Measurements from ENCODE around the gene RNF141.

RNF141 gene

GRCh38 chr11:10561947-10562346 lies 21.0 kb upstream of the RNF141 start:
- no peak for DNase-seq (ENCODE audit: low read depth in 1 of 2, low spot score in 1 of 2)

GRCh38 chr11:10561043-10561818 lies 20.2 kb upstream of the RNF141 start:
- no peak for DNase-seq (ENCODE audit: low read depth in 1 of 2, low spot score in 1 of 2)

DNA sequence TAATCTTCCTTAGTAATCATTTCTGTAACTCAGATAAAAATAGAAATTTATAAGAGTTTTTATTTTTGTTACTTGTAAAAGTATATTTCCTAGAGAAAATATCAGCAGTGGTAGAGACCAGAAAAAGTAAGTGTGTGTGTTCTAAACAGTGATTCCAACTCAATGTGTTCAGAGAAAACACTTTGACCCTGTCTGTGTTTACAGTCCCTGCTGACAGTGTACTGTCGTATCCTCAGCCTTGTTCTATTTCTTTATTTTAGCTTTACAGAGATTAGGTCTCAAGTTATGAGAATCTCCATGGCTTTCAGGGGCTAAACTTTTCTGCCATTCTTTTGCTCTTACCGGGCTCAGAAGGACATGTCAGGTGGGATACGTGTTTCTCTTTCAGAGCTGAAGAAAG lies 17.3 kb upstream of the RNF141 start:
- DNase-seq (ENCODE audit: low read depth in 1 of 2, low spot score in 1 of 2): no peak

DNA sequence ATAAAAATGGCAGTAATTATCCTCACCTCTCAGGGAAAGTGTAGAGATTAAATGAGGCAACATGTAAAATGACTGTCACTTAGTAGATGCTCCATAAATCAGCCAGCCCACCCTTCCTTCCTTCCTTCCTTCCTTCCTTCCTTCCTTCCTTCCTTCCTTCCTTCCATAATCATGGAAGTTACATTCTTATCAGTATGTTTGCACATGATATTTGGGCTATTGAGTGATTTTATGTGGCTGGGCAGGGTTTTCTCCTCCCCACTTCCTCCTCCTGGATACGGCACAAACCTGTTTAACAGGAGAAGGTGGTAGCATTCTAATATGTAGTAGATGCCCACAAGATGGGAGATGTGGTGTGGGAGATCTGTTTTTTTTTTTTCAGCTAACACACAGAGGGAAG lies 15.6 kb upstream of the RNF141 start:
- no peak for DNase-seq (ENCODE audit: low read depth in 1 of 2, low spot score in 1 of 2)

DNA sequence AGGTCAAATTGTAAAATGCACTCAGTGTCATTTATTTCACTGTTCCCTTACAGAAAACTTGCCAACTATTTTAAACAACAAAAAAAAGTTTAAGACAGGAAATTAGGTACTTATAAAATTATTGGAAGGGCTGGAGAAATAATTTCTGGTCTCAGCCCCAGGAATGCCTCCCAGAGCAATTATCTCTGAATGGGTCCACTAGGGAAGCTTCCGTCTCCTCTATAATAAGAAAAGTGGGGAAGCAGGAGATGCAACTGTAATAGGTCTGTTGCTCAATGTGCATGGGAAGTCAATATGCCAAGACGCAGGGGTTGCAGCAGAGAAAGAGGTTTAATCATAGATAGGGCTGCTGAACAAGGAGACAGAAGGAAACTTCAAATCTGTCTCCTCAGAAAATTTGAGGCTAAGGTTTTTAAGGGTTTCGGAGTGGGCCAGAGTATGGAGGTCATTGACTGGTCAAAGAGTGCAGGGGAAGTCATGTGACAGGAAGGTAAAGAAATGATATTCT lies 10.9 kb upstream of the RNF141 start:
- DNase-seq (ENCODE audit: low read depth in 1 of 2, low spot score in 1 of 2): no peak

DNA sequence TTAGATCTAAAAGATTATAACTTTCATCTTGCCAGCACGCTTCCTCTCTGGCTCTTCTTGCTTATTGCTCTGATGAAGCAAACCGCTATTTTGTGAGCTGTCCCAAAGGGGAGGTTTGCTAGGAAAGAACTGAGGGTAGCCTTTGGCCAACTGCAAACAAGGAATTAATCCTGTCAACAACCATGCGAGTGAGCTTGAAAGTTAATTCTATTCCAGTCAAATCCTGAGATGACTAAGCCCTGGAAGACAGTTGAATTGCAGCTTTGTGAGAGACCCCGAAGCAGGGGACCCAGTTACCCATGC lies 10.3 kb upstream of the RNF141 start:
- DNase-seq (ENCODE audit: low read depth in 1 of 2, low spot score in 1 of 2): no peak

- no peak for DNase-seq (ENCODE audit: low read depth in 1 of 2, low spot score in 1 of 2)
Measured at GRCh38 chr11:10550503-10551289, 9.7 kb upstream of the RNF141 start.

GRCh38 chr11:10544491-10545465 lies 3.8 kb upstream of the RNF141 start:
- DNase-seq (ENCODE audit: low read depth in 1 of 2, low spot score in 1 of 2): no peak

GRCh38 chr11:10543782-10544181 lies 2.8 kb upstream of the RNF141 start:
- no peak for DNase-seq (ENCODE audit: low read depth in 1 of 2, low spot score in 1 of 2)

DNA sequence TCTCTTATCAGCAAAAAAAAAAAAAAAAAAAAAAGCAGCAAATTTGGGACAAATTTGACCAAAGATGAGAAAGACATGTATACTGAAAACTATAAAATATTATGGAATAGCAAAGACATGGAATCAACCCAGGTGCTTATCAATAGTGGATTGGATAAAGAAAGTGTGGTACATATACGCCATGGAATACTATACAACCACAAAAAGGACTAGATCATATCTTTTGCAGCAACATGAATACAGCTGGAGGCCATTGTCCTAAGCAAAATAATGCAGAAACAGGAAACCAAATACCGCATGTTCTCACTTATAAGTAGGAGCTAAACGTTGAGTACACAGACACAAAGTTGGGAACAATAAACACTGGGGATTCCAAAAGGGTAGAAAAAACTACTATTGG lies 1.8 kb upstream of the RNF141 start:
- DNase-seq (ENCODE audit: low read depth in 1 of 2, low spot score in 1 of 2): no peak

DNA sequence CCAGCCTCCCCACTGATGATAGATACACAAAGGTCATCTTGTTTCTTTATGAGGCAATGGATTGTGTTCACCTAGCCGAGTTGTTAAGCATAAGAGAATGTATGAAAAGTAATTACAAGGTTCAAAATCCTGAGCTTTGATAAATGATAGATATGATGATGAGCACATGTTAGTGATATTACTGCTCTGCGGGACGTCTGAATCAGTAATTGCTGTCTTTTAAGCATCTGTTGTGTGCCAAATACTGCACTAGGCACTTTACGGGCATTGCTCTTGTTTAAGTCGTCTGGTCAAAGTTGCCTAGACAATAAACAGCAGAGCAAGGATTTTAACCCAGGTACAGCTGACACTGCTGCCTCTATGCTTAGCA lies 559 bp upstream of the RNF141 start:
- no peak for DNase-seq (ENCODE audit: low read depth in 1 of 2, low spot score in 1 of 2)

GRCh38 chr11:10540546-10540914 lies 457 bp downstream of the RNF141 start:
- no peak for DNase-seq (ENCODE audit: low read depth in 1 of 2, low spot score in 1 of 2)

DNA sequence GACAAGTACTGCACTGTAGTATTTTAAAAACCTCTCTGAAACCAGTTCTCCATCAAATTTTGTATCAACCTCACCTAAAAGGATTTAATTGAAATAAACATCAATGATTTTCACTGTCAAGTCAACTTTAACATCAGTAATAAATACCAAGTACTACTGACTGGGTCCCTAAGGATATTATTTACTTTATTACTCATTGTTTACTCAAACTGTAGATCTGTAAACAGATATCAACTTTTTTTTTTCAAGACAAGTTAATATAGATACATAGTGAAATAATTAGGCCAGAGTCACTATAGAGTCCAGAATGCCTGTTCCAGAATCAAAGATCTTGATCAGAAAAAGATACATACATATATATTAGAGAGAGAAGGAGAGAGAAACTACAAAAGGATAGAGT lies 1.6 kb downstream of the RNF141 start:
- no peak for DNase-seq (ENCODE audit: low read depth in 1 of 2, low spot score in 1 of 2)

GRCh38 chr11:10538924-10539323 lies 2.1 kb downstream of the RNF141 start:
- DNase-seq (ENCODE audit: low read depth in 1 of 2, low spot score in 1 of 2): no peak

GRCh38 chr11:10537600-10537999 lies 3.4 kb downstream of the RNF141 start:
- no peak for DNase-seq (ENCODE audit: low read depth in 1 of 2, low spot score in 1 of 2)

DNA sequence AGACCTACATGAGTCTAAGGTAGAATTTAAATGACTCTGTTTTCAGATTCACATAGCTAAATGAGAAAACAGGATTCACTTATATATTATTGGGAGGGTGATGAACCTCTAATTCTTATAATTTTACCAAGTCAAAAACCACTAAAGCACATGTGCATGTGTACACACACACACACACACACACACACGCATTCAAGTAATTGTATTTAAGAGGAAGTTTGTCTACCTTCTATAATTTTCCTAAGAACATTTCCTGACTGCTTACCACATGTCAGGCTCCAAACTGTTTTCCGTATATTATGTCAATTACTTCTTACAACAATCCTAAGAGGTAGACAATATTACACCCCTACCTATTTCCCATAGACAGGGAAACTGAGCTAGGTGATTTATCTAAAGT lies 6.7 kb downstream of the RNF141 start:
- DNase-seq (ENCODE audit: low read depth in 1 of 2, low spot score in 1 of 2): no peak

DNA sequence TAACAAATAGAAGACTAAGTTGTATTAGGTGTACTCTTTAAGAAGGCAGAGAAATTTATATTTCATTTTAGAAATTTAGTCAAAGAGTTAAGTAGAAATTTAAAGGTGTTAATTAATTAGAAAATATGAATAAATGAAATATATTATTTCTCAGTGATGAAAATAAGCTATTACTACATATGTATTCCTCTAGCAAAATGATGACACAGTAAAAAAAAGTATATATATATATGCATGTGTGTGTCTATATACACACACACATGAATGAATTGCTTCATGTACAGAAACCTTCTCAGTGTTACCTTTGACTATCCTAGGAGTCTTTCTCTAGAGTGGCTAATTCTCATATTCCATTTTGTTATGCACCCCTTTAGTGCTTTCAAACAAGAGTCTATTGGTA lies 7.7 kb downstream of the RNF141 start:
- no peak for DNase-seq (ENCODE audit: low read depth in 1 of 2, low spot score in 1 of 2)

DNA sequence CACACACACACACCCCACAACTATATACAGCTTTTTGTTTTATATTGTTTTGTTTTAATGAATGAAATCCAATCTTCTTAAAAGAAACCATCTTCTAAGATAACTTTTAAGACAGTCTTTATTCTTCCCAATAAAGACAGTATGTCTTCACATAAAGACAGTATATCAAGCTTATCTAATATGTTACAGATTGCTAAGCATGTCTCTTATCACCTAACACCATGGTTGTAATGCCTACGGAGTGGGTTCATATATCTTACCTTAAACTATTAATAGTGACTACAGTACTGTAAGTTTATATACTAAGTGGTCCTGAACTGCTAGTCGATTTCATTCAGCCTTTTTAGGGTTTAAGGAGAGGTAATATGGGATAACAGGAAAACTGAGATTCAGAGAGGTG lies 8.5 kb downstream of the RNF141 start:
- no peak for DNase-seq (ENCODE audit: low read depth in 1 of 2, low spot score in 1 of 2)

DNA sequence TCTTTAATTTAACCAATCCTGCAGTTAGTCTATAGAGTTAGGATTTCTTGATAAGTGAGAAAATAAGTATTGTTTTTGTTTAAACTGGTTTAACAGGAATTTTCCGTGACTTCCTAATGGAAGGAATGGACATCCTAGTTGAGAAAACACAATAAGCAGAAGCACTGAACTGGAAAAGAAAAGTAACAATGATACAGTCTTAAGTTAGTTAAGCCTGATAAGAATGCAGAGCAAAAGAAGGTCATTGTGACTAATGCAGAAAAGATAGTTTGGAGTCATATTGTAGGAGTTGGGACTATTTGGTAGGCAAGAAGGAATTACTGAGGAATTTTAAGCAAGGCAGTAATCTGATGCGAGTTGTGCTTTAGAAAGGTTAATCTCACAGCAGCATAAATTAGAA lies 11.7 kb downstream of the RNF141 start:
- DNase-seq (ENCODE audit: low read depth in 1 of 2, low spot score in 1 of 2): no peak

- DNase-seq (ENCODE audit: low read depth in 1 of 2, low spot score in 1 of 2): no peak
Measured at GRCh38 chr11:10528121-10528520, 12.9 kb downstream of the RNF141 start.

All from stimulated activated CD4-positive, alpha-beta T cell treated with anti-CD3 and anti-CD28 coated beads, Interleukin-15, amount 100 ng/mL, for 1 hour (primary cell).